Measurements from ENCODE around the gene FUT9.

The FUT9 gene

GRCh38 chr6:96015518-96016333, at the start of gene FUT9:
Gene FUT9, plus strand, starts transcription at chr6:96015974. Its CDS starts 187,182 bp downstream, at chr6:96203156.
- DNase-seq = no peak

- no peak for DNase-seq
Measured at GRCh38 chr6:95967594-95967993, 48.2 kb upstream of the FUT9 start.

- no peak for DNase-seq
Measured at GRCh38 chr6:95973976-95974375, 41.8 kb upstream of the FUT9 start.

DNA sequence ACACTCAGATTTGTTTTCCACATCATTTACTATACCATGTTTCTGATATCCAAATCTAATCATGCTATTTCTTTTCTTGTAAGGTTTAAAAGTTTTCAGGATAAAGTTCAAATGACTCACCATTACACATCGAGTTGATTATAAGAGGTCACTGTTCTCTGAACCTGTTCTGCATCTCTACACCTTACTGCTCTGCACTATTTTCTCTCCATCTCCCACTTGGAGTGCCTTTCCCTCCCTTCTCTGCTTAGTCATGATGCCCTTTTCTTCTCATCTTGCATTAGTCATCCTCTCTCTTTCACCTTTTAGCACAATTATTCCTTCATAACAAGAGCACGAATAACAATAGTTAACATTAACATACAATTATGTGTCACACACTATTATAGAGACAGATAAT, 37.5 kb upstream of the FUT9 start:
- DNase-seq = no peak

GRCh38 chr6:95991906-95992305, 23.9 kb upstream of the FUT9 start:
- DNase-seq = no peak

- DNase-seq = no peak
Measured at GRCh38 chr6:95994151-95994550, 21.6 kb upstream of the FUT9 start.

- DNase-seq = no peak
Measured at GRCh38 chr6:95998133-95998532, 17.6 kb upstream of the FUT9 start.

DNA sequence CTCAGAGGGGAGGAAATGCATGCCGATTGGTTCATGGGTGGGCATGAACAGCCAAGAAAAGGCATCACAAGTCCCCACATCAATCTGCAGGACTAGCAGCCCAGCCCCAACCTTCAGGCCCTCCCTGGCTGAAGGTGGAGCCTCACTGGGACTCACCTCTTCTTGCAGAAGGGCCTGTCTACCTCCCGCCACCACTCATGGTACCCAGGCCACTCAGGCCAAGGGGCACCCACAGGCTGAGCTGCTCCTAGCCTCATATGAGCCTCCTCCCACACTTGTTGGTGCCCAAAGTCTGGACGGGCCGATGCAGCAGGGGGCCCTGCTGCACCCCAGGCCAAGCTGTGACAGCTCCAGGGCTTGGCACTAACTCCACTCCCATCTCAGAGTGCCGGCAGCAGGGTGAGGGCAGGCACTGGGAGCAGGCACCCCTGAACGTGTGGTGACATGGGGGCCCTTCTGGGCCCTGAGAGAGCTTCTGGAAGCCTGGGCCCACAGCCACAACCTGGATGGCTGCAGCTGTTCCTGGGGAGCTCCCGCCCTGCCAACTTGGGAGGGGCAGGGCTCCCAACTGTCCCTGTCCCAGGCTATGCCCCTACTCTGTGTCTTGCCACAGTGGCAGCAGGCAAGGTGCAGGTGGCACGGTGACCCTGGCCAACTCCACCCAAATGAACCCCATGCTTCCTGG, 13.7 kb upstream of the FUT9 start:
- no peak for DNase-seq

GRCh38 chr6:96002576-96002910, 13.2 kb upstream of the FUT9 start:
- DNase-seq = no peak

- DNase-seq = no peak
Measured at GRCh38 chr6:96002912-96003311, 12.9 kb upstream of the FUT9 start.

DNA sequence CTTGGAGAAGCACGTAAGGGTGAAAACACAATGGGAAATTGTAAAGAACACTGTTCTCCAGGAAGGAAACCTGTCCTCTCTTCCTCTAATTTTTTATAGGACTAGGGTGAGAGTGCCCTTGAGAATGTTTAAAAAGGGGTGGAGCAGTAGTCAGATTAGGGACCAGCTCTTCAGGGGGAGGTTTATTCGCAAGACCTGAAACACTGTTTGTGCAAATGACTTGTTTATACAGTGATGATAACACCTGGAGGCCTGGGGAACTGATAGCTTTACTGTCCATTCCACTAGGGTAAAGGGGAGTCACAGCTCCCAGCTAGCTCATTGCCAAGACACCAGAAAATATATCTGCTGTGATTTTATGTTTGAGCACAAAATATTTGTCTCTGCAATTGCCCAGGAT, 8.1 kb upstream of the FUT9 start:
- DNase-seq = no peak

DNA sequence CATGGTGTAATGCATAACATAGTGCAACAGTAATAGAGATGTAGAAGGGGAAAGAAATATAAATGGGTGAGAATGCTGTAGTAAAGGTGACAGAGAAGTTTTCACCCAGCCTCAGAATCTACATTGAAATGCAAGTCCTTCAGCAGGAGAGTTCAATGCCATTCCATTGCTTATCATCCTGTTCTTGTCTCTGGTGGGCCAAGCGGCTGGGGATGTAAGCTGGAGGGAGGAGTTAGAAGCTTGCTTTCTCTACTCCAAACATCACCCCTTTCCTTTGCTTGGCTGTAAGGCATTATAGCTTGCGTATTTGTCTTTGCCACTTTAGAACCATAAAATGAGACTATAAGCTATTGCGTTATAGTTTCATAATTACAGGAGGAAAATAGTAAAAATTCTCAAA, 2.2 kb upstream of the FUT9 start:
- DNase-seq = no peak

DNA sequence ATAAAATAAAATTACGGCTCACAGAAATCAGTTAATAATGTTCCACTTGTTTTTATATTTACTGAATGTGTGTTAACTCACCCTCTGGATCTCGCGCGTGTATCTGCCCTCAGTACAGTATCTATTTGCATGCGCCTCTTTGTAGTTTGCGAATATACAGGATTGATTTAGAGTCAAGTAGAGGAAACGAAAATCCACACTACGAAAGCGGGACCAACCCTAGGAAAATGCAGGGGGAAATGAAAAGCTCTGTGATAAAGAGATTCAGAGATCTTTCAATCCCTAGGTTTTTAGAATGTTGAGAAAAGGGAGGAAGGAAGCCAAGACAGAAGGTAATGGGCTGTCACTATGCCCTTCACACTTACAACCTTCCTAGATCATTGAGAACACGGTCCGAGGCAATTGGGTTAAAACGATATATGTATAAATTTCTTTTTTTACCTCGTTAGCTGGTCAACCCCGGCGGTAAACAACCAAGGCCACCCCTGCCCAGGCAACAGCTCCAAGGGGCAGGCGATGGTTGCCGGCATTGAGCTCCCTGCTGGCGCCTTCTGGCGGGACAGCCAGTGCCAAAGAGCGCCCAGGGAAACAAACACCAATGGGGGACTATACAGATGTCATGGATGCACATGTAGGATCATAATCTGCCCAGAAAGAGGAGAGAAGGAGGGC, 792 bp upstream of the FUT9 start:
- DNase-seq = no peak

GRCh38 chr6:96016334-96017069, 728 bp downstream of the FUT9 start:
- DNase-seq = no peak

DNA sequence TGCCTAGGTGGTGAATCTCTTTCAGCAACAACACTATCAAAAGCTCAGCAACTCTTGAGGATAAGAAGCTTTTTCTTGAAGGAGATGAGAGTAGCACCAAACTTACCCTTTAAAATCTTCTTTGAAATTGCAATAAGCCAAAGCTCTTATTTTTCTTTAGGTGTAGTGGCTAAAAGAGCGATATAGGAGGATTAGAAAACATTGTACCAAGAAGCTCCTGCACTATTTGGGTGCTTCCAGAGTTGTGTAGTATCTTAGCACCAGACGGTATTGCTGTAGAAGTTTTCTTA, 1.2 kb downstream of the FUT9 start:
- no peak for DNase-seq

DNA sequence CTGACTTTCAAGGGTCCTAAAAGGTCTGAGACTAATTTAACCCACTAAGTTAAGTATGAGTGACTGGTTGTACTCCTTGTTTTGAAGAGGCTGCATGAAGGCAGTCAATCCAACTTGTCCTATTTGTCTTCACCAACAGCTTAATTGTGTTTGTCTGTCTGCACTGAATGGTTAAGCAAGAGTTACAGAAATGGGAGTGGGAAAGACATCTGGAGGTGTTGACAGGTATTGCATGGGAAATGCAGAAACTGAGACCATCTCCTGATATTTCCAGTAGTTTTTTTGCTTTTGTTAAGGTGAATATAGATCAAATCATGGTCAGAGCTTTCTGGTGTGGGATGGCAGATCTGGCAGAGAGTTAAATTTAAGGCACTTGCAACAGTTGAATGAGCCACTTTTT, 6.5 kb downstream of the FUT9 start:
- DNase-seq = no peak

- DNase-seq = no peak
Measured at GRCh38 chr6:96032661-96033060, 16.9 kb downstream of the FUT9 start.

DNA sequence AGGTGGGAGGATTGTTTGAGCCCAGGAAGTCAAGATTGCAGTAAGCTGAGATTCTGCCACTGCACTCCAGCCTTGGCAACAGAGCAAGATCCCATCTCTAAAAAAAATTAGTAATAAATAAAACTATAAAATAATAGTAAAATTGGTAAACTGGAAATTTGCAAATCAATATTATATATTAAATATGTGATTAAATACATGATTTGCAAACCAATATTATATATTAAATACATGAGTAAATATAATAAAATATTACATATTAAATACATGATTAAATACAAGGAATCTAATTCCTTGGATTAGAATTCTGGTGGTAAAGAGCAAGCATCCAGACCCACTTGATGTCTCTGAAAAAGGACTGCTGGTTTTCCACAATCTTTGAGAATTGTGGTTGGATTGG, 35.8 kb downstream of the FUT9 start:
- no peak for DNase-seq

DNA sequence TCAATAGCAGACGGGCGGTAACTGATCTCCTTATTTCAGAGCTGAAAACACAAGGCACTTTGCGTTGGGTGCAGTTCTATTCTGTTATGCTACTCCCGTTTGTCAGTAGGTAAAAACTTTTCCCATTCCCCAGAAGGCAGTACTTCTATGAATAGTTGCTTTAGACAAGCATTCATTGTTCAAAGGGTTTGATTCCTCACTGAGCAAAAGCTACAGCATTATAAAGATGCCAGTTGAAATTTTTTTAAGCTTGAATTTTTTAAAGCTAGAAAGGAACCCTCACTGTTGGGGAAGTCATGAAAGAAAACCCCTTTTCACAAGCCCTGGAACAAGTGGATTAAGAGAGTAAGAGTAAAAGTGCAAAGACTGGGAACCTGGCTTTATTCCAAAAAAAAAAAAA, 42.3 kb downstream of the FUT9 start:
- DNase-seq = no peak

GRCh38 chr6:96059586-96059985, 43.8 kb downstream of the FUT9 start:
- no peak for DNase-seq

- DNase-seq = no peak
Measured at GRCh38 chr6:96060249-96060648, 44.5 kb downstream of the FUT9 start.

GRCh38 chr6:96065213-96065612, 49.4 kb downstream of the FUT9 start:
- no peak for DNase-seq

- DNase-seq = no peak
Measured at GRCh38 chr6:96066376-96066775, 50.6 kb downstream of the FUT9 start.

DNA sequence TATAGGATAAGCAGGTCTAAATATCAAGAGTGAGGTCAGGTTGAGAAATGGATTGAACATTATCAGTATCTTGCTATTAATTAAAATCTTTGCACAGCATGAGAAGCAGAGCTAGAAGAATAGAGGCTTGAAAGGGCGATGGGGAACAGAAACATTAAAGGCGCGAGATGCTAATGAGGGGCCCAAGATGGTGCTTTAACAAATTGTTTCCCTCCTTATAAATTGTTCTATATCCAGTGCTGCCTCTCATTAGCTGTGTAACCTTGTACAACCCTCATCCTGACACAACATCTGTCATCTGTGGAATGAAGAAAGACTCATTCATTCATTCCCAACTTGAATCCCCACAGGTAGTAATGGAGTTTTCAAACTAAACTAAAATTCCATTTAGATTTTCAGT, 57.8 kb downstream of the FUT9 start:
- DNase-seq = no peak
